WTC11 (cell line): Measurements from ENCODE around the gene C3orf18. TPM values are rescaled to one million over a fixed set of nuclear protein-coding genes. Genes with fewer than 3 reads are reported as not detected.

Experiments
- ATAC-seq: fragments of 200-7000 bp; cut with Tn5 transposase; 2 replicates; pipeline ENCODE4 v1.10.0; 2021; ENCODE audit warnings: mild to moderate bottlenecking, moderate library complexity
- CTCF ChIA-PET: fragments of 300-600 bp; sonication (Branson Sonifier 250); formaldehyde crosslinking; loops from one replicate; lab custom pipeline; 2021; ENCODE audit warnings: antibody characterized with exemption; lab: Charles Lee
- POLR2A ChIA-PET: fragments of 350-600 bp; sonication (Branson Sonifier 250); formaldehyde crosslinking; loops from one replicate; lab custom pipeline; 2021; ENCODE audit warnings: antibody characterized with exemption; lab: Charles Lee
- DNase-seq: peaks from one replicate; pipeline ENCODE4 v3.0.0; 2021; ENCODE audit warnings: low spot score
- H3K27ac Mint-ChIP-seq: 2 replicates; pipeline ENCODE4 v1.8.0; 2021; ENCODE audit warnings: mixed read lengths
- H3K27me3 Mint-ChIP-seq: 2 replicates; pipeline ENCODE4 v1.8.0; 2021; ENCODE audit warnings: low read depth, mild to moderate bottlenecking, moderate library complexity, mixed read lengths
- H3K36me3 Mint-ChIP-seq: 2 replicates; pipeline ENCODE4 v1.8.0; 2021; ENCODE audit warnings: mixed read lengths
- H3K4me1 Mint-ChIP-seq: 2 replicates; pipeline ENCODE4 v1.8.0; 2022; ENCODE audit warnings: mixed read lengths
- H3K4me3 Mint-ChIP-seq: 2 replicates; pipeline ENCODE4 v1.8.0; 2021; ENCODE audit warnings: mild to moderate bottlenecking, moderate library complexity, mixed read lengths
- H3K9me3 Mint-ChIP-seq: 2 replicates; pipeline ENCODE4 v1.8.0; 2021; ENCODE audit warnings: mixed read lengths
- ATF3 ChIP-seq: sonication (generic); formaldehyde crosslinking; conservative IDR thresholded peaks from 2 replicates; pipeline ENCODE4 v1.8.1; 2022; ENCODE audit warnings: mild to moderate bottlenecking, missing genetic modification reagents
- CBFB ChIP-seq: sonication (generic); formaldehyde crosslinking; IDR thresholded peaks from 2 replicates; pipeline ENCODE4 v1.8.1; 2022; ENCODE audit warnings: mild to moderate bottlenecking, low read depth, missing genetic modification reagents
- ERG ChIP-seq: fragments of 250-450 bp; sonication (Bioruptor Pico); IDR thresholded peaks from 2 replicates; pipeline ENCODE4 v1.8.0; 2021; ENCODE audit warnings: mild to moderate bottlenecking
- GRHL2 ChIP-seq: fragments of 250-450 bp; sonication (Bioruptor Pico); IDR thresholded peaks from 2 replicates; pipeline ENCODE4 v1.8.0; 2022; ENCODE audit warnings: mild to moderate bottlenecking, moderate library complexity; ENCODE audit not compliant: insufficient replicate concordance, severe bottlenecking
- JAZF1 ChIP-seq: fragments of 250-450 bp; sonication (Bioruptor Pico); IDR thresholded peaks from 2 replicates; pipeline ENCODE4 v1.9.0; 2021; ENCODE audit warnings: moderate library complexity, mild to moderate bottlenecking, inconsistent platforms
- KAT7 ChIP-seq: sonication (generic); formaldehyde crosslinking; IDR thresholded peaks from 2 replicates; pipeline ENCODE4 v1.8.1; 2023; ENCODE audit warnings: missing genetic modification reagents, mild to moderate bottlenecking, borderline replicate concordance
- NFE2L1 ChIP-seq: sonication (generic); formaldehyde crosslinking; IDR thresholded peaks from 2 replicates; pipeline ENCODE4 v1.8.1; 2023; ENCODE audit warnings: missing genetic modification reagents
- NFYB ChIP-seq: sonication (generic); formaldehyde crosslinking; conservative IDR thresholded peaks from 2 replicates; pipeline ENCODE4 v1.8.0; 2022; ENCODE audit warnings: low read depth, missing genetic modification reagents
- PRRX2 ChIP-seq: fragments of 250-450 bp; sonication (Bioruptor Pico); IDR thresholded peaks from 2 replicates; pipeline ENCODE4 v1.8.0; 2021; ENCODE audit warnings: mild to moderate bottlenecking
- RELA ChIP-seq: sonication (generic); formaldehyde crosslinking; IDR thresholded peaks from 2 replicates; pipeline ENCODE4 v1.8.1; 2022; ENCODE audit warnings: missing genetic modification reagents, mild to moderate bottlenecking, borderline replicate concordance
- SMAD4 ChIP-seq: sonication (generic); formaldehyde crosslinking; IDR thresholded peaks from 2 replicates; pipeline ENCODE4 v1.8.0; 2022; ENCODE audit warnings: mild to moderate bottlenecking, missing genetic modification reagents
- SOX15 ChIP-seq: fragments of 250-450 bp; sonication (Bioruptor Pico); IDR thresholded peaks from 2 replicates; pipeline ENCODE4 v1.9.0; 2021; ENCODE audit warnings: mild to moderate bottlenecking
- USF2 ChIP-seq: sonication (generic); formaldehyde crosslinking; IDR thresholded peaks from 2 replicates; pipeline ENCODE4 v1.8.1; 2023; ENCODE audit warnings: mild to moderate bottlenecking, missing genetic modification reagents, moderate library complexity
- ZNF121 ChIP-seq: sonication (generic); formaldehyde crosslinking; IDR thresholded peaks from 2 replicates; pipeline ENCODE4 v1.8.0; 2023; ENCODE audit warnings: missing genetic modification reagents
- ZNF317 ChIP-seq: sonication (generic); formaldehyde crosslinking; IDR thresholded peaks from 2 replicates; pipeline ENCODE4 v1.8.1; 2023; ENCODE audit warnings: low read depth, mild to moderate bottlenecking, moderate library complexity, missing genetic modification reagents, borderline replicate concordance
- ZNF396 ChIP-seq: fragments of 250-450 bp; sonication (Bioruptor Pico); IDR thresholded peaks from 2 replicates; pipeline ENCODE4 v1.8.0; 2021; ENCODE audit warnings: mild to moderate bottlenecking, moderate library complexity, borderline replicate concordance
- ZNF423 ChIP-seq: fragments of 250-450 bp; sonication (Bioruptor Pico); IDR thresholded peaks from 2 replicates; pipeline ENCODE4 v2.1.2; 2022; ENCODE audit warnings: mild to moderate bottlenecking, moderate library complexity
- ZSCAN18 ChIP-seq: fragments of 250-450 bp; sonication (Bioruptor Pico); IDR thresholded peaks from 2 replicates; pipeline ENCODE4 v2.1.2; 2022; ENCODE audit warnings: mild to moderate bottlenecking, moderate library complexity
- total RNA-seq: library from RNA; stranded (reverse); gene quantifications from 3 replicates; pipeline ENCODE4 v1.2.3, GENCODE V29; 2021
- TF ChIP-seq, protein P1 (sequence below): sonication (generic); formaldehyde crosslinking; IDR thresholded peaks from 2 replicates; pipeline ENCODE4 v1.8.0; 2022; ENCODE audit warnings: mild to moderate bottlenecking, missing genetic modification reagents
- TF ChIP-seq, protein P2 (sequence below): sonication (generic); formaldehyde crosslinking; IDR thresholded peaks from 2 replicates; pipeline ENCODE4 v1.8.0; 2023; ENCODE audit warnings: mild to moderate bottlenecking, missing genetic modification reagents
- TF ChIP-seq, protein P3 (sequence below): fragments of 200-600 bp; IDR thresholded peaks from 2 replicates; pipeline ENCODE4 v1.8.0; 2022; ENCODE audit warnings: antibody characterized with exemption
- TF ChIP-seq, protein P4 (sequence below): sonication (generic); formaldehyde crosslinking; IDR thresholded peaks from 2 replicates; pipeline ENCODE4 v1.8.1; 2022; ENCODE audit warnings: low read depth, mild to moderate bottlenecking, moderate library complexity, missing genetic modification reagents, borderline replicate concordance
- TF ChIP-seq, protein P5 (sequence below): sonication (generic); formaldehyde crosslinking; IDR thresholded peaks from 2 replicates; pipeline ENCODE4 v1.8.0; 2022; ENCODE audit warnings: mild to moderate bottlenecking, missing genetic modification reagents
- TF ChIP-seq, protein P6 (sequence below): sonication (generic); formaldehyde crosslinking; IDR thresholded peaks from 2 replicates; pipeline ENCODE4 v1.8.1; 2022; ENCODE audit warnings: missing genetic modification reagents, borderline replicate concordance

Gene C3orf18
- total RNA-seq, 1 experiment from 2014 or later, result 12.1 TPM

DNA sequence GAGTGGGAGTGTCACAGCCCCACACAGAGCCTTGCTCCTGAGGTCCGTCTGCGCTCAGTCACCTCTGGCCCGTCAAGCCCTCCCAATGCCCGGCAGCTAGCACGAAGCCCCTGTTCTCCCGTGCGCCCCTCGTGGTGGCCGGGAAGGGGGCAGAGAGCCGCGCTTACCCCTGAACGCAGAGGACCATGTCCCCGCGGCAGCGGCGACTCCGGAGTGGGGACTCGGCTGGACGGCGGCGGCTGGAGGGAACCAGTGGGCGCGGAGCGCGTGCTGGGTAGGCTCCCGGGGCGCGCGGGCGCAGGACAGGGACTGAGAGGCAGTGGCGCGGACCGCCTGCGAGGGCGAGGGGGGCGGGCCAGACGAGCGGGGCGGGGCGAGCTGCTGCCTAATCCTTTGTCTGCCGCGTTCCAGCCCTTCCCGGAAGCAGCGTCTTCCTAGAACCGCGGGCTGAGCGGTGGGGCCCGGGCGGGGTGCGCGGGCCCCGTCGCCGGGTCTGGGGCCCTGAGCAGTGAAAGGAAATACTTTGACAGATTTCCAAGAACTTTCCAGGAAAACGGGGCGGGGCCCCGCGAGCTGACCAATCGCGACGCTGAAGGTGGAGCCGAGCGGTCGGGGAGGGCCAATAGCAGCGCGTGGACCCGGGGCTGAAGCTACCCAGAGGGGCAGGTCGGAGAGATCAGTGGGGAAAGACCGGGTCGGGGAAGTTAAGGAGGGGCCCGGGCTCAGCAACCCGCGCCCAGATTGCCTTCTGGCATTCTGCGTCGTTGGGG, 44.1 kb upstream of the C3orf18 start, which contains the start of gene CISH:
CISH (minus strand) TSS at position 311 of the 770 bp plus-strand sequence; CDS start at position 187, 124 bp downstream.
- Mint-ChIP-seq H3K27me3 (peaks cover 51% of the 10 kb centered on the region), H3K4me1 (peaks cover 24% of the 10 kb centered on the region), H3K36me3 (no peaks in the 10 kb centered on the region), H3K27ac (no peak within 1 kb of the TSS), H3K9me3 (no peaks in the 10 kb centered on the region), H3K4me3 (peak within 1 kb of the TSS; percentile 76)
- peak; percentile 94 for DNase-seq
- POLR2A ChIA-PET, result interaction anchor here (0.7 to 1.3 kb wide), 2 partner anchors 19 to 274 kb away, joined by 3 read pairs; no protein-coding TSS in a partner anchor
- CTCF ChIA-PET, result interaction anchor here (0.6 to 10.1 kb wide), 60 partner anchors 10 to 823 kb away, joined by 3 to 202 read pairs (median 4); partner anchors contain the start of genes C3orf18, CYB561D2, HEMK1 and HYAL3
- ATAC-seq, result peak; percentile 81
- TF ChIP-seq GRHL2 (CRISPR knock-in tag) (no peak), ZNF396 (CRISPR knock-in tag) (no peak), RELA (CRISPR knock-in tag) (peak; percentile 66; the same call in 1 of the 2 replicates), KAT7 (no peak), SMAD4 (CRISPR knock-in tag) (no peak), ERG (CRISPR knock-in tag) (no peak), USF2 (CRISPR knock-in tag) (no peak; the same call in 1 of the 2 replicates), JAZF1 (CRISPR knock-in tag) (no peak), ZNF423 (CRISPR knock-in tag) (peak; percentile 35; the same call in 1 of the 2 replicates), ZNF121 (peak; percentile 76), NFE2L1 (CRISPR knock-in tag) (peak; percentile 57; the same call in 1 of the 2 replicates), ZNF317 (no peak), SOX15 (CRISPR knock-in tag) (no peak), ZSCAN18 (CRISPR knock-in tag) (no peak), NFYB (CRISPR knock-in tag) (peak; percentile 53), ATF3 (CRISPR knock-in tag) (no peak), CBFB (no peak), PRRX2 (CRISPR knock-in tag) (no peak)
- TF ChIP-seq, protein P1, sequence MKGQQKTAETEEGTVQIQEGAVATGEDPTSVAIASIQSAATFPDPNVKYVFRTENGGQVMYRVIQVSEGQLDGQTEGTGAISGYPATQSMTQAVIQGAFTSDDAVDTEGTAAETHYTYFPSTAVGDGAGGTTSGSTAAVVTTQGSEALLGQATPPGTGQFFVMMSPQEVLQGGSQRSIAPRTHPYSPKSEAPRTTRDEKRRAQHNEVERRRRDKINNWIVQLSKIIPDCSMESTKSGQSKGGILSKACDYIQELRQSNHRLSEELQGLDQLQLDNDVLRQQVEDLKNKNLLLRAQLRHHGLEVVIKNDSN, result peak; percentile 60
- TF ChIP-seq, protein P2, sequence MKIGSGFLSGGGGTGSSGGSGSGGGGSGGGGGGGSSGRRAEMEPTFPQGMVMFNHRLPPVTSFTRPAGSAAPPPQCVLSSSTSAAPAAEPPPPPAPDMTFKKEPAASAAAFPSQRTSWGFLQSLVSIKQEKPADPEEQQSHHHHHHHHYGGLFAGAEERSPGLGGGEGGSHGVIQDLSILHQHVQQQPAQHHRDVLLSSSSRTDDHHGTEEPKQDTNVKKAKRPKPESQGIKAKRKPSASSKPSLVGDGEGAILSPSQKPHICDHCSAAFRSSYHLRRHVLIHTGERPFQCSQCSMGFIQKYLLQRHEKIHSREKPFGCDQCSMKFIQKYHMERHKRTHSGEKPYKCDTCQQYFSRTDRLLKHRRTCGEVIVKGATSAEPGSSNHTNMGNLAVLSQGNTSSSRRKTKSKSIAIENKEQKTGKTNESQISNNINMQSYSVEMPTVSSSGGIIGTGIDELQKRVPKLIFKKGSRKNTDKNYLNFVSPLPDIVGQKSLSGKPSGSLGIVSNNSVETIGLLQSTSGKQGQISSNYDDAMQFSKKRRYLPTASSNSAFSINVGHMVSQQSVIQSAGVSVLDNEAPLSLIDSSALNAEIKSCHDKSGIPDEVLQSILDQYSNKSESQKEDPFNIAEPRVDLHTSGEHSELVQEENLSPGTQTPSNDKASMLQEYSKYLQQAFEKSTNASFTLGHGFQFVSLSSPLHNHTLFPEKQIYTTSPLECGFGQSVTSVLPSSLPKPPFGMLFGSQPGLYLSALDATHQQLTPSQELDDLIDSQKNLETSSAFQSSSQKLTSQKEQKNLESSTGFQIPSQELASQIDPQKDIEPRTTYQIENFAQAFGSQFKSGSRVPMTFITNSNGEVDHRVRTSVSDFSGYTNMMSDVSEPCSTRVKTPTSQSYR (CRISPR knock-in tag), result peak; percentile 72; the same call in 1 of the 2 replicates
- TF ChIP-seq, protein P3, sequence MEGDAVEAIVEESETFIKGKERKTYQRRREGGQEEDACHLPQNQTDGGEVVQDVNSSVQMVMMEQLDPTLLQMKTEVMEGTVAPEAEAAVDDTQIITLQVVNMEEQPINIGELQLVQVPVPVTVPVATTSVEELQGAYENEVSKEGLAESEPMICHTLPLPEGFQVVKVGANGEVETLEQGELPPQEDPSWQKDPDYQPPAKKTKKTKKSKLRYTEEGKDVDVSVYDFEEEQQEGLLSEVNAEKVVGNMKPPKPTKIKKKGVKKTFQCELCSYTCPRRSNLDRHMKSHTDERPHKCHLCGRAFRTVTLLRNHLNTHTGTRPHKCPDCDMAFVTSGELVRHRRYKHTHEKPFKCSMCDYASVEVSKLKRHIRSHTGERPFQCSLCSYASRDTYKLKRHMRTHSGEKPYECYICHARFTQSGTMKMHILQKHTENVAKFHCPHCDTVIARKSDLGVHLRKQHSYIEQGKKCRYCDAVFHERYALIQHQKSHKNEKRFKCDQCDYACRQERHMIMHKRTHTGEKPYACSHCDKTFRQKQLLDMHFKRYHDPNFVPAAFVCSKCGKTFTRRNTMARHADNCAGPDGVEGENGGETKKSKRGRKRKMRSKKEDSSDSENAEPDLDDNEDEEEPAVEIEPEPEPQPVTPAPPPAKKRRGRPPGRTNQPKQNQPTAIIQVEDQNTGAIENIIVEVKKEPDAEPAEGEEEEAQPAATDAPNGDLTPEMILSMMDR, result peak; percentile 46; the same call in 1 of the 2 replicates
- TF ChIP-seq, protein P4, sequence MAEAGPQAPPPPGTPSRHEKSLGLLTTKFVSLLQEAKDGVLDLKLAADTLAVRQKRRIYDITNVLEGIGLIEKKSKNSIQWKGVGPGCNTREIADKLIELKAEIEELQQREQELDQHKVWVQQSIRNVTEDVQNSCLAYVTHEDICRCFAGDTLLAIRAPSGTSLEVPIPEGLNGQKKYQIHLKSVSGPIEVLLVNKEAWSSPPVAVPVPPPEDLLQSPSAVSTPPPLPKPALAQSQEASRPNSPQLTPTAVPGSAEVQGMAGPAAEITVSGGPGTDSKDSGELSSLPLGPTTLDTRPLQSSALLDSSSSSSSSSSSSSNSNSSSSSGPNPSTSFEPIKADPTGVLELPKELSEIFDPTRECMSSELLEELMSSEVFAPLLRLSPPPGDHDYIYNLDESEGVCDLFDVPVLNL (CRISPR knock-in tag), result 0 out of 2 replicates have a peak, but pooled peaks have one; percentile 29
- TF ChIP-seq, protein P5, sequence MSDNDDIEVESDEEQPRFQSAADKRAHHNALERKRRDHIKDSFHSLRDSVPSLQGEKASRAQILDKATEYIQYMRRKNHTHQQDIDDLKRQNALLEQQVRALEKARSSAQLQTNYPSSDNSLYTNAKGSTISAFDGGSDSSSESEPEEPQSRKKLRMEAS (CRISPR knock-in tag), result peak; percentile 95
- TF ChIP-seq, protein P6, sequence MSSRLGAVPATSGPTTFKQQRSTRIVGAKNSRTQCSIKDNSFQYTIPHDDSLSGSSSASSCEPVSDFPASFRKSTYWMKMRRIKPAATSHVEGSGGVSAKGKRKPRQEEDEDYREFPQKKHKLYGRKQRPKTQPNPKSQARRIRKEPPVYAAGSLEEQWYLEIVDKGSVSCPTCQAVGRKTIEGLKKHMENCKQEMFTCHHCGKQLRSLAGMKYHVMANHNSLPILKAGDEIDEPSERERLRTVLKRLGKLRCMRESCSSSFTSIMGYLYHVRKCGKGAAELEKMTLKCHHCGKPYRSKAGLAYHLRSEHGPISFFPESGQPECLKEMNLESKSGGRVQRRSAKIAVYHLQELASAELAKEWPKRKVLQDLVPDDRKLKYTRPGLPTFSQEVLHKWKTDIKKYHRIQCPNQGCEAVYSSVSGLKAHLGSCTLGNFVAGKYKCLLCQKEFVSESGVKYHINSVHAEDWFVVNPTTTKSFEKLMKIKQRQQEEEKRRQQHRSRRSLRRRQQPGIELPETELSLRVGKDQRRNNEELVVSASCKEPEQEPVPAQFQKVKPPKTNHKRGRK (CRISPR knock-in tag), result no peak
